B cell (primary cell): Measurements from ENCODE around the gene RBBP8.

Experiments used
- CTCF ChIP-seq: fragments of 200-600 bp; IDR thresholded peaks from one replicate; pipeline ENCODE4 v1.8.0; 2022; ENCODE audit warnings: antibody characterized with exemption, mild to moderate bottlenecking
- EZH2 ChIP-seq: IDR thresholded peaks from 2 replicates; pipeline ENCODE4 v1.6.1; 2012; ENCODE audit warnings: borderline replicate concordance, low read depth, mild to moderate bottlenecking, moderate library complexity, low read length; ENCODE audit not compliant: insufficient read depth, poor library complexity, severe bottlenecking

GRCh38 chr18:22912835-22913234 is 20.3 kb upstream of the RBBP8 start:
- TF ChIP-seq CTCF (no peak), EZH2 (no peak)
